ENCODE data around the gene BATF. TPM values are rescaled to one million over a fixed set of nuclear protein-coding genes. Genes with fewer than 3 reads are reported as not detected.

BATF gene
- total and polyA plus RNA-seq, 4 donors = 0.27 to 2.6 (median 0.65) TPM

GRCh38 chr14:75527449-75528163 lies 5.3 kb downstream of the BATF start:
- Histone ChIP-seq H3K36me3 (ENCODE audit: control insufficient read depth, insufficient read depth, low read length) (no peaks in the 10 kb centered on the region), H3K9me3 (ENCODE audit: control insufficient read depth, insufficient read depth, low read length) (no peaks in the 10 kb centered on the region), H3K4me1 (ENCODE audit: control insufficient read depth, insufficient read depth, low read length) (no peaks in the 10 kb centered on the region), H3K27ac (ENCODE audit: low read depth, low read length) (no peak overlapping the region), H3K4me3 (ENCODE audit: low read depth, low read length) (no peak overlapping the region), H3K27me3 (ENCODE audit: control insufficient read depth, insufficient read depth, low read length) (no peaks in the 10 kb centered on the region)
- DNase-seq (ENCODE audit: low read depth in 4 of 6, low spot score in 6 of 6) = no peak
- WGBS (ENCODE audit: insufficient coverage) = 96% methylated on average over 4 of the region's 8 CpGs

GRCh38 chr14:75531256-75531655 lies 9.0 kb downstream of the BATF start:
- Histone ChIP-seq H3K4me1 (ENCODE audit: control insufficient read depth, insufficient read depth, low read length) (no peaks in the 10 kb centered on the region), H3K36me3 (ENCODE audit: control insufficient read depth, insufficient read depth, low read length) (no peaks in the 10 kb centered on the region), H3K9me3 (ENCODE audit: control insufficient read depth, insufficient read depth, low read length) (no peaks in the 10 kb centered on the region), H3K4me3 (ENCODE audit: low read depth, low read length) (no peak overlapping the region), H3K27me3 (ENCODE audit: control insufficient read depth, insufficient read depth, low read length) (no peaks in the 10 kb centered on the region), H3K27ac (ENCODE audit: low read depth, low read length) (no peak overlapping the region)
- no peak for DNase-seq (ENCODE audit: low read depth in 4 of 6, low spot score in 6 of 6)
- WGBS (ENCODE audit: insufficient coverage) = 88% methylated on average over 3 of the region's 3 CpGs

- H3K9me3 ChIP-seq (ENCODE audit: control insufficient read depth, insufficient read depth, low read length) = no peaks in the 10 kb centered on the region
- no peak overlapping the region for H3K27ac ChIP-seq (ENCODE audit: low read depth, low read length)
- 70% methylated on average over 2 of the region's 5 CpGs for WGBS (ENCODE audit: insufficient coverage)
- H3K27me3 ChIP-seq (ENCODE audit: control insufficient read depth, insufficient read depth, low read length) = no peaks in the 10 kb centered on the region
- no peak for DNase-seq (ENCODE audit: low read depth in 4 of 6, low spot score in 6 of 6)
- no peak overlapping the region for H3K4me3 ChIP-seq (ENCODE audit: low read depth, low read length)
- H3K36me3 ChIP-seq (ENCODE audit: control insufficient read depth, insufficient read depth, low read length) = no peaks in the 10 kb centered on the region
- H3K4me1 ChIP-seq (ENCODE audit: control insufficient read depth, insufficient read depth, low read length) = no peaks in the 10 kb centered on the region
Measured at GRCh38 chr14:75531660-75532317, 9.5 kb downstream of the BATF start.

GRCh38 chr14:75533791-75534555 lies 11.7 kb downstream of the BATF start:
- Histone ChIP-seq H3K4me3 (ENCODE audit: low read depth, low read length) (no peak overlapping the region), H3K27ac (ENCODE audit: low read depth, low read length) (no peak overlapping the region), H3K36me3 (ENCODE audit: control insufficient read depth, insufficient read depth, low read length) (no peaks in the 10 kb centered on the region), H3K4me1 (ENCODE audit: control insufficient read depth, insufficient read depth, low read length) (no peaks in the 10 kb centered on the region), H3K27me3 (ENCODE audit: control insufficient read depth, insufficient read depth, low read length) (no peaks in the 10 kb centered on the region), H3K9me3 (ENCODE audit: control insufficient read depth, insufficient read depth, low read length) (no peaks in the 10 kb centered on the region)
- DNase-seq (ENCODE audit: low read depth in 4 of 6, low spot score in 6 of 6) = no peak
- 73% methylated on average over 2 of the region's 5 CpGs for WGBS (ENCODE audit: insufficient coverage)

- H3K4me3 ChIP-seq (ENCODE audit: low read depth, low read length) = no peak overlapping the region
Measured at GRCh38 chr14:75535164-75535898, 13.1 kb downstream of the BATF start.

GRCh38 chr14:75537071-75537470 lies 14.8 kb downstream of the BATF start:
- no peaks in the 10 kb centered on the region for H3K9me3 ChIP-seq (ENCODE audit: control insufficient read depth, insufficient read depth, low read length)
- H3K27ac ChIP-seq (ENCODE audit: low read depth, low read length) = no peak overlapping the region
- H3K4me1 ChIP-seq (ENCODE audit: control insufficient read depth, insufficient read depth, low read length) = no peaks in the 10 kb centered on the region
- 60% methylated on average over 1 of the region's 4 CpGs for WGBS (ENCODE audit: insufficient coverage)
- no peak overlapping the region for H3K4me3 ChIP-seq (ENCODE audit: low read depth, low read length)
- DNase-seq (ENCODE audit: low read depth in 4 of 6, low spot score in 6 of 6) = no peak
- no peaks in the 10 kb centered on the region for H3K27me3 ChIP-seq (ENCODE audit: control insufficient read depth, insufficient read depth, low read length)
- H3K36me3 ChIP-seq (ENCODE audit: control insufficient read depth, insufficient read depth, low read length) = no peaks in the 10 kb centered on the region

More at GRCh38 chr14:75535164-75535898, 13.1 kb downstream of the BATF start:
- Histone ChIP-seq H3K9me3 (ENCODE audit: control insufficient read depth, insufficient read depth, low read length) (no peaks in the 10 kb centered on the region), H3K36me3 (ENCODE audit: control insufficient read depth, insufficient read depth, low read length) (no peaks in the 10 kb centered on the region), H3K27me3 (ENCODE audit: control insufficient read depth, insufficient read depth, low read length) (no peaks in the 10 kb centered on the region), H3K4me1 (ENCODE audit: control insufficient read depth, insufficient read depth, low read length) (no peaks in the 10 kb centered on the region), H3K27ac (ENCODE audit: low read depth, low read length) (no peak overlapping the region)
- WGBS (ENCODE audit: insufficient coverage) = no CpG with 5 or more reads among the region's 5 CpGs
- no peak for DNase-seq (ENCODE audit: low read depth in 4 of 6, low spot score in 6 of 6)

- Histone ChIP-seq H3K4me1 (ENCODE audit: control insufficient read depth, insufficient read depth, low read length) (no peaks in the 10 kb centered on the region), H3K4me3 (ENCODE audit: low read depth, low read length) (no peak overlapping the region), H3K27me3 (ENCODE audit: control insufficient read depth, insufficient read depth, low read length) (no peaks in the 10 kb centered on the region), H3K36me3 (ENCODE audit: control insufficient read depth, insufficient read depth, low read length) (no peaks in the 10 kb centered on the region), H3K27ac (ENCODE audit: low read depth, low read length) (no peak overlapping the region), H3K9me3 (ENCODE audit: control insufficient read depth, insufficient read depth, low read length) (no peaks in the 10 kb centered on the region)
- DNase-seq (ENCODE audit: low read depth in 4 of 6, low spot score in 6 of 6) = no peak
- no CpG with 5 or more reads among the region's 5 CpGs for WGBS (ENCODE audit: insufficient coverage)
Measured at GRCh38 chr14:75539162-75539560, 16.9 kb downstream of the BATF start.

- WGBS (ENCODE audit: insufficient coverage) = 90% methylated on average over 9 of the region's 17 CpGs
- Histone ChIP-seq H3K27me3 (ENCODE audit: control insufficient read depth, insufficient read depth, low read length) (no peaks in the 10 kb centered on the region), H3K4me3 (ENCODE audit: low read depth, low read length) (no peak overlapping the region)
Measured at GRCh38 chr14:75539561-75540478, 17.6 kb downstream of the BATF start.

More at GRCh38 chr14:75539561-75540478, 17.6 kb downstream of the BATF start:
- Histone ChIP-seq H3K36me3 (ENCODE audit: control insufficient read depth, insufficient read depth, low read length) (no peaks in the 10 kb centered on the region), H3K4me1 (ENCODE audit: control insufficient read depth, insufficient read depth, low read length) (no peaks in the 10 kb centered on the region), H3K9me3 (ENCODE audit: control insufficient read depth, insufficient read depth, low read length) (no peaks in the 10 kb centered on the region), H3K27ac (ENCODE audit: low read depth, low read length) (no peak overlapping the region)
- no peak for DNase-seq (ENCODE audit: low read depth in 4 of 6, low spot score in 6 of 6)
